Measurements from ENCODE around the gene KDM4F. TPM values are rescaled to one million over a fixed set of nuclear protein-coding genes. Genes with fewer than 3 reads are reported as not detected.

The KDM4F gene
- total and polyA plus RNA-seq, 11 donors: not detected

DNA sequence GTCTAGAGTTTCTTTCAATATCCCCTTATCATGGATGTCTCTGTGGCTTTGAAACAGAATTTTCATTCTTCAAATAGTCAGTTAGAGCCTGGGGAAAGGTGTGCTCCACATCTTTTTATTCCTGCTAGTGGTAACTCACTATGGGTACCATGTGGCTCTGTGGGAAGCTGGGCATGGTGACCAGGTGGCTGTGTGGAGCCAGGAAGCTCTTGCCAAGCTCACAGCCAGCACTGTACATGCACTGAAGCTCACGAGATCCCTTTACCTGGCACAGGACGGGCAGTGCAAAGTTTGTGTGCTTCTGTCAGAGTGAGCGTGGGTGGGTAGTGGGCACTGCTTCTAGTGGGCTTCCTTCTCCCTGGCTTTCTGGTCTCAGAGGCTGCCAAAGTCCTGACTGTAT lies 6.3 kb upstream of the KDM4F start:
- no peak for TF ChIP-seq POLR2A (IDR thresholded peaks at IDR 0.05)
- TF ChIP-seq, protein P1, sequence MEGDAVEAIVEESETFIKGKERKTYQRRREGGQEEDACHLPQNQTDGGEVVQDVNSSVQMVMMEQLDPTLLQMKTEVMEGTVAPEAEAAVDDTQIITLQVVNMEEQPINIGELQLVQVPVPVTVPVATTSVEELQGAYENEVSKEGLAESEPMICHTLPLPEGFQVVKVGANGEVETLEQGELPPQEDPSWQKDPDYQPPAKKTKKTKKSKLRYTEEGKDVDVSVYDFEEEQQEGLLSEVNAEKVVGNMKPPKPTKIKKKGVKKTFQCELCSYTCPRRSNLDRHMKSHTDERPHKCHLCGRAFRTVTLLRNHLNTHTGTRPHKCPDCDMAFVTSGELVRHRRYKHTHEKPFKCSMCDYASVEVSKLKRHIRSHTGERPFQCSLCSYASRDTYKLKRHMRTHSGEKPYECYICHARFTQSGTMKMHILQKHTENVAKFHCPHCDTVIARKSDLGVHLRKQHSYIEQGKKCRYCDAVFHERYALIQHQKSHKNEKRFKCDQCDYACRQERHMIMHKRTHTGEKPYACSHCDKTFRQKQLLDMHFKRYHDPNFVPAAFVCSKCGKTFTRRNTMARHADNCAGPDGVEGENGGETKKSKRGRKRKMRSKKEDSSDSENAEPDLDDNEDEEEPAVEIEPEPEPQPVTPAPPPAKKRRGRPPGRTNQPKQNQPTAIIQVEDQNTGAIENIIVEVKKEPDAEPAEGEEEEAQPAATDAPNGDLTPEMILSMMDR (IDR thresholded peaks at IDR 0.05): no peak
- intact Hi-C loops (cut with DNase I): no loop called here
- Histone ChIP-seq H3K27me3 (peaks cover 0 to 31% (median 5%) of the 10 kb centered on the region in 9 donors), H3K9me3 (no peaks in the 10 kb centered on the region), H3K27ac (no peak overlapping the region), H3K4me1 (no peaks in the 10 kb centered on the region), H3K36me3 (no peaks in the 10 kb centered on the region), H3K4me3 (no peak overlapping the region)
- ATAC-seq (no peak), DNase-seq (no peak)
- WGBS, 4 donors: 79 to 91% (median 85%) methylated on average over 3 of the region's 3 CpGs

DNA sequence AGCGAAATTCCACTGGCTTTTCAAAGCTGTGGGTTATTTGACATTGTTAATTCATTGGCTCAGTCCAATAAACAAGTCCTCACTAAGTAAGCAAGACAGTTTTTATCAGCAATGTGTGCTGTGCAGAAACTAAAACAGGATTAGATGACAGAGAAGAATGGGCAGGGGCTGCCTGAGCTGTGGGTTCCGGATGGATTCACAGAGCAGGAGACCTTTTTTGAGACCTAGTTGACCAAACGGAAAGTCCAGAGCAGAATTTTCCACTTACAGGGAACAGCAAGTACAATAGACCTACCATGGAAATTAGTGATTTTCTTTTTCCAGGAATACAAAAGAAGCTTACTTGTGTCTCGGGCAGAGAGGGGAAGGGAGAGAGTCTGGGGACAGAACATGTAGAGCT lies 5.2 kb upstream of the KDM4F start:
- H3K4me3 ChIP-seq: no peak overlapping the region
- DNase-seq (no peak), ATAC-seq (no peak)
- 68 to 78% (median 70%) methylated on average over 4 of the region's 4 CpGs for WGBS, 4 donors
- H3K27ac ChIP-seq: no peak overlapping the region
- no peaks in the 10 kb centered on the region for H3K4me1 ChIP-seq
- no peaks in the 10 kb centered on the region for H3K36me3 ChIP-seq
- no peaks in the 10 kb centered on the region for H3K9me3 ChIP-seq
- intact Hi-C loops (cut with DNase I): no loop called here
- H3K27me3 ChIP-seq: peaks cover 0 to 27% (median 4%) of the 10 kb centered on the region in 9 donors
- TF ChIP-seq, protein P1 (IDR thresholded peaks at IDR 0.05): no peak
- TF ChIP-seq POLR2A (IDR thresholded peaks at IDR 0.05): no peak

DNA sequence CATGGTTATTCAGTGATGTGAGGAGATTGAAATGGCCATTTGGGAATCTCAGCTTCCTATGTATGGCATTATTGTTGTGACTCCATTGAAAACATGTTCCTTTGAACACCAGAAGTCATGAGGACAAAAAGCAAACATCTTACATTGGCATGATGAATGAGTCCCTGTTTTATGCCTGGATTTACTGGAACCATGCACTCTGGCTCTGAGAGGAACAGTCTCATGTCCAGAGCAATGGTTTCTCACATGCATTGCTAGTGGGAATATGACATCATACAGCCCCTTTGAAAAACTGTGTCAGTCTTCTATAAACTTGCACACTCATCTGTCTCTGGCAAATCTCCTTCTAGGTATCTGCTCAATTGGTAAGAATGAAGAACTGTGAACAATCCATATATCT lies 3.4 kb upstream of the KDM4F start:
- intact Hi-C loops (cut with DNase I): no loop called here
- DNase-seq (no peak), ATAC-seq (no peak)
- H3K36me3 ChIP-seq: no peaks in the 10 kb centered on the region
- H3K9me3 ChIP-seq: no peaks in the 10 kb centered on the region
- H3K4me3 ChIP-seq: no peak overlapping the region
- TF ChIP-seq, protein P1 (IDR thresholded peaks at IDR 0.05): no peak
- no peak for TF ChIP-seq POLR2A (IDR thresholded peaks at IDR 0.05)
- H3K27me3 ChIP-seq: peaks cover 0 to 27% (median 2%) of the 10 kb centered on the region in 9 donors
- no peaks in the 10 kb centered on the region for H3K4me1 ChIP-seq
- no peak overlapping the region for H3K27ac ChIP-seq

DNA sequence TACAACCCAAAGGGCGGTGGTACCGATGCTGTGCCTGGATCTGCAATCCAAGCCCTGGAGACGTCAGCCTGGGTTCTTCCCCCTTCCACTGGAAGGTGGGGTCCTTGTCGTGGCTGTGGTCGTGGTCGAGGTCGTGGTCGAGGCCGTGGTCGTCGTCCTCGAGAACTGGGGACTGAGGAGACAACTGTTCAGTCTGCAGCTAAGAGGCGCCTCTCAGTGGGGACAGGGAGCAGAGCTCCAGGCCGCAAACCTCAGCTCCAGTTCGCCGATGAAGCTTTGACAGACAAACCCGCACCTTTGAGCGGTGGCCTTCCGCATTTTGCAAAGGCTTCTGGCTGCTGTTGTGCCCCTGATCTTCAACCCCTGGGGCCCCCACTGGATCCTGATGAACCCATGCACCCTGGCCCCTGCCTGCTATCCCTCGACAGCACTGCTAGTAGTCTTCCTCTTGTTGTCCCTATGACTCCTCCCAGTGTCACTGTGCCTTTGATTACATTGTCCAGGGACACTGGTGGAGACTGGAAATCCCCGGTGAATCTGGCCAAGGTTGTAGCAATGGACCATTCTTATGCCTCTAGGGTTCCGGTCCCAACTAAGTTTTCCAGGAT lies 1.5 kb downstream of the KDM4F start:
- DNase-seq (no peak), ATAC-seq (no peak)
- TF ChIP-seq, protein P1 (IDR thresholded peaks at IDR 0.05): no peak
- TF ChIP-seq POLR2A (IDR thresholded peaks at IDR 0.05): no peak
- Histone ChIP-seq H3K27me3 (peaks cover 0 to 37% (median 0%) of the 10 kb centered on the region in 9 donors), H3K4me3 (no peak overlapping the region), H3K9me3 (no peaks in the 10 kb centered on the region), H3K4me1 (no peaks in the 10 kb centered on the region), H3K27ac (no peak overlapping the region), H3K36me3 (no peaks in the 10 kb centered on the region)
- intact Hi-C loops (cut with DNase I): no loop called here
- 89 to 94% (median 92%) methylated on average over 19 to 22 of the region's 22 CpGs for WGBS, 4 donors
